ENCODE measurements around the gene PTPRM. TPM values are rescaled to one million over a fixed set of nuclear protein-coding genes. Genes with fewer than 3 reads are reported as not detected.

The PTPRM gene
- total RNA-seq, 1 experiment from 2014 or later = 6.2 TPM

- Histone ChIP-seq H3K23ac (ENCODE audit: insufficient read length, low read depth, low read length) (no peak overlapping the region), H3K4me2 (ENCODE audit: insufficient read depth, insufficient read length, low read length) (no peak overlapping the region)
- WGBS (ENCODE audit: extremely low coverage, insufficient read length, low lambda C conversion rate) = no CpG with 5 or more reads among the region's 2 CpGs
Observed at GRCh38 chr18:8051453-8051852, 484.3 kb downstream of the PTPRM start.

More at GRCh38 chr18:8051453-8051852, 484.3 kb downstream of the PTPRM start:
- Histone ChIP-seq H3K79me2 (ENCODE audit: insufficient read depth, low read length) (no peaks in the 10 kb centered on the region), H3K27me3 (ENCODE audit: insufficient read depth, low read length) (no peaks in the 10 kb centered on the region), H3K4me1 (ENCODE audit: insufficient read depth, low read length) (peaks cover 7% of the 10 kb centered on the region; the same call in 1 of the 2 replicates), H2AK5ac (ENCODE audit: insufficient read length, low read length) (no peak overlapping the region), H2BK120ac (ENCODE audit: low read depth, low read length, poor library complexity, severe bottlenecking) (no peak overlapping the region), H2BK12ac (ENCODE audit: insufficient read length, low read depth, low read length) (no peak overlapping the region), H4K8ac (replicated peaks; ENCODE audit: insufficient read length, low read depth, low read length) (no peak overlapping the region), H3K56ac (ENCODE audit: insufficient read length, low read depth, low read length) (no peak overlapping the region), H3K14ac (ENCODE audit: insufficient read depth, low read length) (no peak overlapping the region), H3K23me2 (ENCODE audit: insufficient read length, low read depth, low read length, poor library complexity, severe bottlenecking) (no peaks in the 10 kb centered on the region), H3K9me3 (ENCODE audit: control insufficient read depth, low read depth, low read length) (no peaks in the 10 kb centered on the region), H2BK15ac (ENCODE audit: low read depth, low read length) (no peak overlapping the region), H3K79me1 (ENCODE audit: insufficient read depth, low read depth, low read length, poor library complexity, severe bottlenecking) (no peaks in the 10 kb centered on the region), H2BK5ac (ENCODE audit: insufficient read length, low read length) (no peak overlapping the region), H3K4ac (ENCODE audit: low read depth, low read length) (no peak overlapping the region), H3T11ph (ENCODE audit: low read length) (no peak overlapping the region), H3K27ac (ENCODE audit: insufficient read length, low read depth, low read length) (no peak overlapping the region), H2BK20ac (ENCODE audit: low read depth, low read length, poor library complexity, severe bottlenecking) (no peak overlapping the region), H2AFZ (ENCODE audit: low read length) (no peak overlapping the region), H4K20me1 (ENCODE audit: control insufficient read depth, insufficient read depth, insufficient read length) (no peaks in the 10 kb centered on the region), H4K5ac (ENCODE audit: insufficient read length, low read depth, low read length) (no peak overlapping the region), H3K18ac (ENCODE audit: insufficient read length, low read depth, low read length) (no peak overlapping the region), H4K91ac (ENCODE audit: insufficient read length, low read depth, low read length) (no peak overlapping the region), H3K9ac (ENCODE audit: extremely low read depth, insufficient read length, low read length) (no peak overlapping the region)
- no peaks in the 10 kb centered on the region for H3K9me3 Mint-ChIP-seq
- H3K4me3 Mint-ChIP-seq = no peak overlapping the region
- TF ChIP-seq CTCF (conservative IDR thresholded peaks at IDR 0.05) = no peak
- no peak overlapping the region for H3K27ac Mint-ChIP-seq
- H3K36me3 Mint-ChIP-seq (ENCODE audit: insufficient read depth in 1 of 3, low read depth in 3 of 3) = no peaks in the 10 kb centered on the region
- DNase-seq = no peak
- peaks cover 24 to 31% of the 10 kb centered on the region in 2 experiments for H3K4me1 Mint-ChIP-seq
- H3K27me3 Mint-ChIP-seq (ENCODE audit: low read depth) = no peaks in the 10 kb centered on the region
